ENCODE measurements around the gene CHD6. TPM values are rescaled to one million over a fixed set of nuclear protein-coding genes. Genes with fewer than 3 reads are reported as not detected.

Gene CHD6
- total RNA-seq, 2 experiments from 2014 or later = 114 to 126 TPM

DNA sequence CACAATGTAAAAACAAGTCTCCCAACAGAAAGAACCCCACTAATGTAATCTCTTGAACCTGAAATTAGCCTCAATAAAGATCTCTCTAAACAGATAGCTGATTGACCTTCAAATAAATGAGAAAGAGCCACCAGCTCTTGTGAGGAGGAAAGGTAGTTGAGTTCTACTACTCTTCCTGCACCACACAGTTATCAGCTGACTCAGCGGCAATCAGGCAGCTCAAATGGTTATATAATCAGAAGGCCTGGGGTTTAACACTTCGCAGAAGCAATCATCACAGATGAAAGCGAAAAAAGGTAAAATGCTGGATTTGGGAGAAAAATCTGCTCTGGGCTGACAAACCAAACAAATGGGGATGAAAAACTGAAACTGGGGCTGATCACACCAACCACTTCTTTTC, 91.8 kb downstream of the CHD6 start:
- Histone ChIP-seq H3K27ac (ENCODE audit: low read depth in 1 of 2, low read length in 2 of 2) (no peak overlapping the region), H3K4me3 (ENCODE audit: low read length) (no peak overlapping the region), H3K36me3 (ENCODE audit: insufficient read depth, low read length) (peaks cover 19% of the 10 kb centered on the region), H3K4me1 (ENCODE audit: insufficient read depth, low read length) (peaks cover 7% of the 10 kb centered on the region), H3K27me3 (ENCODE audit: control insufficient read depth in 1 of 2, insufficient read depth in 2 of 2, low read length in 2 of 2) (no peaks in the 10 kb centered on the region), H3K9me3 (ENCODE audit: control insufficient read depth in 1 of 2, insufficient read depth in 1 of 2, low read length in 2 of 2) (no peaks in the 10 kb centered on the region)
- Mint-ChIP-seq H3K9me3 (no peaks in the 10 kb centered on the region), H3K4me1 (ENCODE audit: low read depth) (peaks cover 73% of the 10 kb centered on the region), H3K4me3 (no peak overlapping the region), H3K27ac (peak overlapping the region; percentile 5), H3K27me3 (no peaks in the 10 kb centered on the region), H3K36me3 (ENCODE audit: low read depth) (peaks cover 80% of the 10 kb centered on the region)
- DNase-seq (no peak), ATAC-seq (ENCODE audit: poor library complexity) (no peak)
- ChIA-PET POLR2A (no interaction called here), CTCF (interaction anchor here (1.2 kb wide), 1 partner anchor 10 kb away, joined by 3 read pairs; no protein-coding TSS in a partner anchor)
- intact Hi-C loops (cut with DNase I, micrococcal nuclease) = no loop called here
- TF ChIP-seq, protein P1, sequence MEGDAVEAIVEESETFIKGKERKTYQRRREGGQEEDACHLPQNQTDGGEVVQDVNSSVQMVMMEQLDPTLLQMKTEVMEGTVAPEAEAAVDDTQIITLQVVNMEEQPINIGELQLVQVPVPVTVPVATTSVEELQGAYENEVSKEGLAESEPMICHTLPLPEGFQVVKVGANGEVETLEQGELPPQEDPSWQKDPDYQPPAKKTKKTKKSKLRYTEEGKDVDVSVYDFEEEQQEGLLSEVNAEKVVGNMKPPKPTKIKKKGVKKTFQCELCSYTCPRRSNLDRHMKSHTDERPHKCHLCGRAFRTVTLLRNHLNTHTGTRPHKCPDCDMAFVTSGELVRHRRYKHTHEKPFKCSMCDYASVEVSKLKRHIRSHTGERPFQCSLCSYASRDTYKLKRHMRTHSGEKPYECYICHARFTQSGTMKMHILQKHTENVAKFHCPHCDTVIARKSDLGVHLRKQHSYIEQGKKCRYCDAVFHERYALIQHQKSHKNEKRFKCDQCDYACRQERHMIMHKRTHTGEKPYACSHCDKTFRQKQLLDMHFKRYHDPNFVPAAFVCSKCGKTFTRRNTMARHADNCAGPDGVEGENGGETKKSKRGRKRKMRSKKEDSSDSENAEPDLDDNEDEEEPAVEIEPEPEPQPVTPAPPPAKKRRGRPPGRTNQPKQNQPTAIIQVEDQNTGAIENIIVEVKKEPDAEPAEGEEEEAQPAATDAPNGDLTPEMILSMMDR (IDR thresholded peaks at IDR 0.05) = no peak

DNA sequence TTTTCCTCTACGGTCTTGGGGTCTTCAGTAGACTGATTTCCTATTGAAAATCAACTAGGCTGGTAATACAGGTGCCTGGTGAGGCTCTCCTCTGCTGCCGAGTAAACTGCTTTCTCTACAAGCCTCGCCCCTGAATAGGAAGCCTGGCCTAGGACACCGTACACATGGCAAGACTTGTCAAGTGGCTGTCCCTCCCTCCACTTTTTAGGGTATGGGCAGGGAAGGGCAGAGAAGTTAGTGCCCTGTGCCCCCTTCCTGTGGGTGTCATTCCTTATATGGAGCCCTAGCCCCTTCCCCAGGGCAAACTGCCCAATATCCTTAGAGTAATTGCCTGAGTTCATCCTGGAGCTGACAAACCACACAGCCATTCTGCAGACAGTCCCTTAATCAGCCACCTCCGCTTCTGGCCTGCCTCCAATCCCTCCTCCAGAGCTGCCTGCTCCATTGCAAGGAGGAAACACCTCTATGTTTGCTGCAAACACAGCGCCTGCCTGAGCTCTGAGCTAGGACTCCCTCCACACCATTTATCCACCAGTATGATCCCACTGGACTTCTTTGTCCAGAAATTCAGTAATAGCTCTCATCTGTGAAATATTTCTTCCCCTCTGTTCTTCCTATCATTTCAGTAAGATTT, 93.1 kb downstream of the CHD6 start:
- no peaks in the 10 kb centered on the region for H3K27me3 ChIP-seq (ENCODE audit: control insufficient read depth in 1 of 2, insufficient read depth in 2 of 2, low read length in 2 of 2)
- TF ChIP-seq, protein P1 (IDR thresholded peaks at IDR 0.05) = no peak
- DNase-seq (no peak), ATAC-seq (ENCODE audit: poor library complexity) (no peak)
- H3K4me1 ChIP-seq (ENCODE audit: insufficient read depth, low read length) = peaks cover 7% of the 10 kb centered on the region
- Mint-ChIP-seq H3K27ac (peak overlapping the region; percentile 40), H3K4me3 (no peak overlapping the region), H3K36me3 (ENCODE audit: low read depth) (peaks cover 81% of the 10 kb centered on the region), H3K9me3 (no peaks in the 10 kb centered on the region), H3K4me1 (ENCODE audit: low read depth) (peaks cover 66% of the 10 kb centered on the region), H3K27me3 (no peaks in the 10 kb centered on the region)
- no peaks in the 10 kb centered on the region for H3K9me3 ChIP-seq (ENCODE audit: control insufficient read depth in 1 of 2, insufficient read depth in 1 of 2, low read length in 2 of 2)
- CTCF ChIA-PET = interaction anchor here (1.3 kb wide), 1 partner anchor 9 kb away, joined by 3 read pairs; no protein-coding TSS in a partner anchor
- intact Hi-C loops (cut with DNase I, micrococcal nuclease) = no loop called here
- no peak overlapping the region for H3K27ac ChIP-seq (ENCODE audit: low read depth in 1 of 2, low read length in 2 of 2)
- H3K4me3 ChIP-seq (ENCODE audit: low read length) = no peak overlapping the region
- peaks cover 14% of the 10 kb centered on the region for H3K36me3 ChIP-seq (ENCODE audit: insufficient read depth, low read length)
- POLR2A ChIA-PET = no interaction called here

DNA sequence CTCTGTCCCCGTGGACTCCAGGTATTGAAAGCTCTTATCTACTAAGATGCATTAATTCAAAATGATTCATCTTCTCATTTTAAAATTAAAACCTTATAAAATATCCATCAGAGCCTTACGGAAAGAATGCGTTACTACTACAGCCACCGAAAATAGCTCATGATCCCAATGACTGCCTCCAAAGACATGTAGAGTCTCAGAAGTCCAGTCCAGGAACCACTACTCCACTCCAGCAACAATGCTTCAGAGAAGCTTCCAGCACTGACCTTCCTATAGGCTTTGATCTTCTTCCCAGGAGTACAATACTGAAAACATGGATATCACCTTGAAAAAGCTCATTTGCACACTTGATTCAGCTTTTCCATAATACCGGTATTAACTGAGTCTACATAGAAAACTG, 94.3 kb downstream of the CHD6 start:
- CTCF ChIA-PET = interaction anchor here (1.2 kb wide), 1 partner anchor 14 kb away, joined by 3 read pairs; no protein-coding TSS in a partner anchor
- DNase-seq = no peak
- no peak overlapping the region for H3K4me3 Mint-ChIP-seq
- TF ChIP-seq, protein P1 (IDR thresholded peaks at IDR 0.05) = no peak
- intact Hi-C loops (cut with DNase I, micrococcal nuclease) = no loop called here
- H3K27me3 Mint-ChIP-seq = no peaks in the 10 kb centered on the region
- H3K36me3 Mint-ChIP-seq (ENCODE audit: low read depth) = peaks cover 83% of the 10 kb centered on the region
- H3K27ac Mint-ChIP-seq = no peak overlapping the region
- Histone ChIP-seq H3K27me3 (ENCODE audit: control insufficient read depth in 1 of 2, insufficient read depth in 2 of 2, low read length in 2 of 2) (no peaks in the 10 kb centered on the region), H3K36me3 (ENCODE audit: insufficient read depth, low read length) (peaks cover 14% of the 10 kb centered on the region), H3K9me3 (ENCODE audit: control insufficient read depth in 1 of 2, insufficient read depth in 1 of 2, low read length in 2 of 2) (no peaks in the 10 kb centered on the region), H3K27ac (ENCODE audit: low read depth in 1 of 2, low read length in 2 of 2) (no peak overlapping the region), H3K4me3 (ENCODE audit: low read length) (no peak overlapping the region), H3K4me1 (ENCODE audit: insufficient read depth, low read length) (peaks cover 4% of the 10 kb centered on the region)
- H3K4me1 Mint-ChIP-seq (ENCODE audit: low read depth) = peaks cover 57% of the 10 kb centered on the region
- H3K9me3 Mint-ChIP-seq = no peaks in the 10 kb centered on the region
- no peak for ATAC-seq (ENCODE audit: poor library complexity)
- POLR2A ChIA-PET = interaction anchor here (1.1 to 1.4 kb wide), 2 partner anchors 15 to 94 kb away, joined by 3 read pairs; partner anchors contain the start of gene CHD6
